ENCODE results near the gene SLC9A8. TPM values are rescaled to one million over a fixed set of nuclear protein-coding genes. Genes with fewer than 3 reads are reported as not detected.

The SLC9A8 gene
- total RNA-seq, 1 donor from 2014 or later, result 6.2 TPM

- H3K4me1 ChIP-seq (ENCODE audit: insufficient read depth, low read length), result no peaks in the 10 kb centered on the region
- no peaks in the 10 kb centered on the region for H3K9me3 Mint-ChIP-seq (ENCODE audit: unreplicated experiment)
- H3K36me3 Mint-ChIP-seq (ENCODE audit: low read depth, unreplicated experiment), result no peaks in the 10 kb centered on the region
- peak overlapping the region; percentile 58 for H2AFZ ChIP-seq (ENCODE audit: low read depth, low read length)
- no peaks in the 10 kb centered on the region for H3K36me3 ChIP-seq (ENCODE audit: insufficient read depth, low read length)
- no peaks in the 10 kb centered on the region for H3K27me3 ChIP-seq (ENCODE audit: insufficient read depth, low read length)
- peaks cover 2% of the 10 kb centered on the region for H3K27me3 Mint-ChIP-seq (ENCODE audit: low read depth, unreplicated experiment)
- no peak overlapping the region for H3K4me3 Mint-ChIP-seq (ENCODE audit: unreplicated experiment)
- FAIRE-seq, result no peak
- H3K4me1 Mint-ChIP-seq (ENCODE audit: low read depth, unreplicated experiment), result peaks cover 4% of the 10 kb centered on the region
- H4K20me1 ChIP-seq (ENCODE audit: insufficient read depth, low read length), result no peaks in the 10 kb centered on the region
- H3K4me3 ChIP-seq (ENCODE audit: insufficient read depth, low read depth, low read length), result no peak overlapping the region
- H3K4me2 ChIP-seq (ENCODE audit: low read length), result peak overlapping the region; percentile 44
- no peak overlapping the region for H3K9ac ChIP-seq (ENCODE audit: low read length)
- DNase-seq (ENCODE audit: low read depth), result peak; percentile 61
- H3K27ac Mint-ChIP-seq (ENCODE audit: unreplicated experiment), result no peak overlapping the region
- H3K9me3 ChIP-seq (ENCODE audit: insufficient read depth, low read depth, low read length), result no peaks in the 10 kb centered on the region
- no peak overlapping the region for H3K27ac ChIP-seq (ENCODE audit: low read depth, low read length)
- no peaks in the 10 kb centered on the region for H3K79me2 ChIP-seq (ENCODE audit: insufficient read depth, low read length)
- no peak for TF ChIP-seq EZH2 (IDR thresholded peaks at IDR 0.05; ENCODE audit: insufficient read depth, low read length)
- TF ChIP-seq CTCF (IDR thresholded peaks at IDR 0.05; ENCODE audit: insufficient read depth, low read depth, low read length), result peak; percentile 99
Measured at GRCh38 chr20:49928411-49929141, 115.9 kb downstream of the SLC9A8 start.

- Histone ChIP-seq H3K9me3 (ENCODE audit: insufficient read depth, low read depth, low read length) (no peaks in the 10 kb centered on the region), H3K4me1 (ENCODE audit: insufficient read depth, low read length) (no peaks in the 10 kb centered on the region), H3K27me3 (ENCODE audit: insufficient read depth, low read length) (no peaks in the 10 kb centered on the region), H4K20me1 (ENCODE audit: insufficient read depth, low read length) (no peaks in the 10 kb centered on the region), H3K36me3 (ENCODE audit: insufficient read depth, low read length) (no peaks in the 10 kb centered on the region), H3K79me2 (ENCODE audit: insufficient read depth, low read length) (no peaks in the 10 kb centered on the region), H3K9ac (ENCODE audit: low read length) (no peak overlapping the region), H3K4me2 (ENCODE audit: low read length) (peak overlapping the region; percentile 44), H3K4me3 (ENCODE audit: insufficient read depth, low read depth, low read length) (no peak overlapping the region), H3K27ac (ENCODE audit: low read depth, low read length) (no peak overlapping the region), H2AFZ (ENCODE audit: low read depth, low read length) (no peak overlapping the region)
- FAIRE-seq (no peak), DNase-seq (ENCODE audit: low read depth) (no peak)
- Mint-ChIP-seq H3K4me3 (ENCODE audit: unreplicated experiment) (no peak overlapping the region), H3K9me3 (ENCODE audit: unreplicated experiment) (no peaks in the 10 kb centered on the region), H3K4me1 (ENCODE audit: low read depth, unreplicated experiment) (peaks cover 5% of the 10 kb centered on the region), H3K36me3 (ENCODE audit: low read depth, unreplicated experiment) (no peaks in the 10 kb centered on the region), H3K27ac (ENCODE audit: unreplicated experiment) (no peak overlapping the region), H3K27me3 (ENCODE audit: low read depth, unreplicated experiment) (no peaks in the 10 kb centered on the region)
- TF ChIP-seq EZH2 (IDR thresholded peaks at IDR 0.05; ENCODE audit: insufficient read depth, low read length) (no peak), CTCF (IDR thresholded peaks at IDR 0.05; ENCODE audit: insufficient read depth, low read depth, low read length) (no peak)
Measured at GRCh38 chr20:49929142-49929494, 116.5 kb downstream of the SLC9A8 start.

GRCh38 chr20:49935746-49936152 lies 123.1 kb downstream of the SLC9A8 start:
- H3K27ac ChIP-seq (ENCODE audit: low read depth, low read length), result peak overlapping the region; percentile 24
- peak overlapping the region; percentile 98 for H3K4me2 ChIP-seq (ENCODE audit: low read length)
- DNase-seq (ENCODE audit: low read depth) (no peak), FAIRE-seq (no peak)
- H3K79me2 ChIP-seq (ENCODE audit: insufficient read depth, low read length), result peaks cover 46% of the 10 kb centered on the region
- H3K4me3 ChIP-seq (ENCODE audit: insufficient read depth, low read depth, low read length), result peak overlapping the region; percentile 95
- H3K36me3 ChIP-seq (ENCODE audit: insufficient read depth, low read length), result peaks cover 8% of the 10 kb centered on the region
- no peaks in the 10 kb centered on the region for H3K27me3 Mint-ChIP-seq (ENCODE audit: low read depth, unreplicated experiment)
- H3K27me3 ChIP-seq (ENCODE audit: insufficient read depth, low read length), result no peaks in the 10 kb centered on the region
- no peak for TF ChIP-seq CTCF (IDR thresholded peaks at IDR 0.05; ENCODE audit: insufficient read depth, low read depth, low read length)
- TF ChIP-seq EZH2 (IDR thresholded peaks at IDR 0.05; ENCODE audit: insufficient read depth, low read length), result no peak
- H3K9ac ChIP-seq (ENCODE audit: low read length), result no peak overlapping the region
- no peak overlapping the region for H3K27ac Mint-ChIP-seq (ENCODE audit: unreplicated experiment)
- peaks cover 22% of the 10 kb centered on the region for H3K4me1 ChIP-seq (ENCODE audit: insufficient read depth, low read length)
- H4K20me1 ChIP-seq (ENCODE audit: insufficient read depth, low read length), result peaks cover 34% of the 10 kb centered on the region
- H3K4me3 Mint-ChIP-seq (ENCODE audit: unreplicated experiment), result peak overlapping the region; percentile 62
- H3K9me3 Mint-ChIP-seq (ENCODE audit: unreplicated experiment), result no peaks in the 10 kb centered on the region
- H2AFZ ChIP-seq (ENCODE audit: low read depth, low read length), result peak overlapping the region; percentile 79
- peaks cover 18% of the 10 kb centered on the region for H3K4me1 Mint-ChIP-seq (ENCODE audit: low read depth, unreplicated experiment)
- peaks cover 1% of the 10 kb centered on the region for H3K36me3 Mint-ChIP-seq (ENCODE audit: low read depth, unreplicated experiment)
- H3K9me3 ChIP-seq (ENCODE audit: insufficient read depth, low read depth, low read length), result no peaks in the 10 kb centered on the region

All from astrocyte (in vitro differentiated cells and primary cell).